IPS DF 6.9 (cell line): ENCODE results near the gene CELF2.

Source experiments
- DNase-seq: peaks from one replicate; pipeline ENCODE4 v3.0.0-alpha.2; 2013; ENCODE audit warnings: low read depth, low spot score
- H3K27ac ChIP-seq: one replicate; pipeline ENCODE4 v1.5.1; 2013; ENCODE audit warnings: low read length, control low read depth
- H3K27me3 ChIP-seq: 2 replicates; pipeline ENCODE4 v1.6.1; 2013; ENCODE audit warnings: mild to moderate bottlenecking, low read length; ENCODE audit not compliant: control insufficient read depth, insufficient read depth
- H3K36me3 ChIP-seq: 2 replicates; pipeline ENCODE4 v1.6.1; 2013; ENCODE audit warnings: low read length; ENCODE audit not compliant: control insufficient read depth, insufficient read depth
- H3K4me1 ChIP-seq: 2 replicates; pipeline ENCODE4 v1.6.1; 2013; ENCODE audit warnings: low read length; ENCODE audit not compliant: control insufficient read depth, insufficient read depth
- H3K4me3 ChIP-seq: 2 replicates; pipeline ENCODE4 v1.5.1; 2013; ENCODE audit warnings: mild to moderate bottlenecking, low read length
- H3K9me3 ChIP-seq: 2 replicates; pipeline ENCODE4 v1.6.1; 2013; ENCODE audit warnings: low read length, inconsistent platforms; ENCODE audit not compliant: control insufficient read depth, insufficient read depth
- WGBS: extraction: QIAGEN DNeasy Blood & Tissue Kit; methylation state at CpG from one replicate; pipeline ENCODE4 v1.1.7; 2013; ENCODE audit warnings: mixed read lengths, missing lambda C conversion rate; ENCODE audit not compliant: insufficient read length, insufficient coverage; 5-methylcytosine and 5-hydroxymethylcytosine counted together

Gene CELF2

GRCh38 chr10:11280187-11280932 lies 262.7 kb downstream of the CELF2 start:
- Histone ChIP-seq H3K4me1 (no peaks in the 10 kb centered on the region; the same call in 1 of the 2 replicates), H3K9me3 (no peaks in the 10 kb centered on the region), H3K27me3 (no peaks in the 10 kb centered on the region), H3K4me3 (no peak overlapping the region), H3K27ac (no peak overlapping the region), H3K36me3 (no peaks in the 10 kb centered on the region)
- WGBS: no CpG with 5 or more reads among the region's 25 CpGs
- DNase-seq: no peak

- no peak for DNase-seq
- no peaks in the 10 kb centered on the region for H3K36me3 ChIP-seq
- H3K27me3 ChIP-seq: no peaks in the 10 kb centered on the region
- no peaks in the 10 kb centered on the region; the same call in 1 of the 2 replicates for H3K4me1 ChIP-seq
- no CpG with 5 or more reads among the region's 9 CpGs for WGBS
- no peak overlapping the region for H3K4me3 ChIP-seq
- H3K9me3 ChIP-seq: no peaks in the 10 kb centered on the region
- H3K27ac ChIP-seq: no peak overlapping the region
These were observed 264.5 kb downstream of the CELF2 start for GRCh38 chr10:11282156-11282555.

GRCh38 chr10:11282661-11283060 lies 265.0 kb downstream of the CELF2 start:
- Histone ChIP-seq H3K27ac (no peak overlapping the region), H3K27me3 (no peaks in the 10 kb centered on the region), H3K36me3 (no peaks in the 10 kb centered on the region), H3K4me1 (no peaks in the 10 kb centered on the region; the same call in 1 of the 2 replicates), H3K9me3 (no peaks in the 10 kb centered on the region), H3K4me3 (no peak overlapping the region)
- no peak for DNase-seq
- WGBS: no CpG with 5 or more reads among the region's 8 CpGs

GRCh38 chr10:11284291-11285085 lies 266.8 kb downstream of the CELF2 start:
- WGBS: 100% methylated on average over 6 of the region's 7 CpGs
- H3K27ac ChIP-seq: no peak overlapping the region
- H3K4me3 ChIP-seq: no peak overlapping the region
- H3K27me3 ChIP-seq: no peaks in the 10 kb centered on the region
- DNase-seq: no peak
- no peaks in the 10 kb centered on the region for H3K9me3 ChIP-seq
- no peaks in the 10 kb centered on the region for H3K36me3 ChIP-seq
- H3K4me1 ChIP-seq: no peaks in the 10 kb centered on the region

- no peak overlapping the region for H3K27ac ChIP-seq
These were observed 267.5 kb downstream of the CELF2 start for GRCh38 chr10:11285171-11285570.

GRCh38 chr10:11286261-11286852 lies 268.7 kb downstream of the CELF2 start:
- WGBS: no CpG with 5 or more reads among the region's 7 CpGs
- DNase-seq: no peak
- no peaks in the 10 kb centered on the region for H3K9me3 ChIP-seq
- H3K4me3 ChIP-seq: no peak overlapping the region
- no peaks in the 10 kb centered on the region for H3K27me3 ChIP-seq
- H3K27ac ChIP-seq: no peak overlapping the region
- H3K36me3 ChIP-seq: no peaks in the 10 kb centered on the region
- H3K4me1 ChIP-seq: no peaks in the 10 kb centered on the region

More at GRCh38 chr10:11285171-11285570, 267.5 kb downstream of the CELF2 start:
- no peaks in the 10 kb centered on the region for H3K36me3 ChIP-seq
- no peak for DNase-seq
- no peaks in the 10 kb centered on the region for H3K27me3 ChIP-seq
- no CpG with 5 or more reads among the region's 4 CpGs for WGBS
- H3K4me3 ChIP-seq: no peak overlapping the region
- no peaks in the 10 kb centered on the region for H3K9me3 ChIP-seq
- no peaks in the 10 kb centered on the region for H3K4me1 ChIP-seq

- H3K36me3 ChIP-seq: no peaks in the 10 kb centered on the region
- H3K27me3 ChIP-seq: no peaks in the 10 kb centered on the region
- H3K4me1 ChIP-seq: no peaks in the 10 kb centered on the region
- DNase-seq: no peak
- H3K4me3 ChIP-seq: no peak overlapping the region
- H3K9me3 ChIP-seq: no peaks in the 10 kb centered on the region
- no CpG with 5 or more reads among the region's 13 CpGs for WGBS
- H3K27ac ChIP-seq: no peak overlapping the region
These were observed 270.6 kb downstream of the CELF2 start for GRCh38 chr10:11288302-11288701.

GRCh38 chr10:11290156-11290890 lies 272.7 kb downstream of the CELF2 start:
- no peak for DNase-seq
- Histone ChIP-seq H3K27me3 (no peaks in the 10 kb centered on the region), H3K4me3 (no peak overlapping the region), H3K36me3 (no peaks in the 10 kb centered on the region), H3K9me3 (no peaks in the 10 kb centered on the region), H3K27ac (no peak overlapping the region), H3K4me1 (no peaks in the 10 kb centered on the region)
- WGBS: no CpG with 5 or more reads among the region's 24 CpGs

GRCh38 chr10:11292576-11293302 lies 275.1 kb downstream of the CELF2 start:
- DNase-seq: no peak
- Histone ChIP-seq H3K36me3 (no peaks in the 10 kb centered on the region), H3K4me1 (no peaks in the 10 kb centered on the region), H3K27me3 (no peaks in the 10 kb centered on the region), H3K9me3 (no peaks in the 10 kb centered on the region), H3K4me3 (no peak overlapping the region), H3K27ac (no peak overlapping the region)
- WGBS: 100% methylated on average over 3 of the region's 14 CpGs
